ENCODE data around the gene JAZF1.

The JAZF1 gene

DNA sequence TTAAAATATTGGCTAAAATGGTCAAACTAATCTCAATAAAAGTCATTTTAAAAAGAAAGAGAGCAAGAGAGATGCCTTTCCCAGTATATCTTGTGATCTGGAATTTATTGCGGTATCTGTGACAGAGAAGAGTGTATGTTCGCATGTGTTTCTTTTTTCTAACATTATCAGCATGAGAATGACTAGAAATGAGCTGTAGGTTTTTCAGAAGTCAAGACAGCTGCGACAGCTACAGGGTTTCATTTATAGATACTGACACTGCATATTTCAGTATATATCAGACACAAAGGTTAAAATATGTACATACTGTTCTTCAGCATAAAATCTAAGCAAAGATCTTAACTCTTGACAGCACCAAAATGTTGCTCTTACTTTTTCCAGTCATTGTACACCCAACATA, 215.8 kb downstream of the JAZF1 start:
- no peaks in the 10 kb centered on the region for H3K27me3 ChIP-seq (ENCODE audit: control insufficient read depth, insufficient read depth, low read length)
- no peaks in the 10 kb centered on the region for H3K4me1 ChIP-seq
- no peak overlapping the region for H3K9ac ChIP-seq
- H3K36me3 ChIP-seq (ENCODE audit: control insufficient read depth, insufficient read depth, low read length), result no peaks in the 10 kb centered on the region
- no peak overlapping the region for H3K4me3 ChIP-seq (ENCODE audit: low read depth, low read length)
- peaks cover 4% of the 10 kb centered on the region for H3K79me2 ChIP-seq
- no peaks in the 10 kb centered on the region for H3K9me3 ChIP-seq (ENCODE audit: control insufficient read depth, low read length)
- no peak overlapping the region for H2AFZ ChIP-seq
- H3K27ac ChIP-seq, result no peak overlapping the region
- TF ChIP-seq, protein P1, sequence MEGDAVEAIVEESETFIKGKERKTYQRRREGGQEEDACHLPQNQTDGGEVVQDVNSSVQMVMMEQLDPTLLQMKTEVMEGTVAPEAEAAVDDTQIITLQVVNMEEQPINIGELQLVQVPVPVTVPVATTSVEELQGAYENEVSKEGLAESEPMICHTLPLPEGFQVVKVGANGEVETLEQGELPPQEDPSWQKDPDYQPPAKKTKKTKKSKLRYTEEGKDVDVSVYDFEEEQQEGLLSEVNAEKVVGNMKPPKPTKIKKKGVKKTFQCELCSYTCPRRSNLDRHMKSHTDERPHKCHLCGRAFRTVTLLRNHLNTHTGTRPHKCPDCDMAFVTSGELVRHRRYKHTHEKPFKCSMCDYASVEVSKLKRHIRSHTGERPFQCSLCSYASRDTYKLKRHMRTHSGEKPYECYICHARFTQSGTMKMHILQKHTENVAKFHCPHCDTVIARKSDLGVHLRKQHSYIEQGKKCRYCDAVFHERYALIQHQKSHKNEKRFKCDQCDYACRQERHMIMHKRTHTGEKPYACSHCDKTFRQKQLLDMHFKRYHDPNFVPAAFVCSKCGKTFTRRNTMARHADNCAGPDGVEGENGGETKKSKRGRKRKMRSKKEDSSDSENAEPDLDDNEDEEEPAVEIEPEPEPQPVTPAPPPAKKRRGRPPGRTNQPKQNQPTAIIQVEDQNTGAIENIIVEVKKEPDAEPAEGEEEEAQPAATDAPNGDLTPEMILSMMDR (IDR thresholded peaks at IDR 0.05), result no peak
- no peak overlapping the region for H3K4me2 ChIP-seq (ENCODE audit: low read length)

DNA sequence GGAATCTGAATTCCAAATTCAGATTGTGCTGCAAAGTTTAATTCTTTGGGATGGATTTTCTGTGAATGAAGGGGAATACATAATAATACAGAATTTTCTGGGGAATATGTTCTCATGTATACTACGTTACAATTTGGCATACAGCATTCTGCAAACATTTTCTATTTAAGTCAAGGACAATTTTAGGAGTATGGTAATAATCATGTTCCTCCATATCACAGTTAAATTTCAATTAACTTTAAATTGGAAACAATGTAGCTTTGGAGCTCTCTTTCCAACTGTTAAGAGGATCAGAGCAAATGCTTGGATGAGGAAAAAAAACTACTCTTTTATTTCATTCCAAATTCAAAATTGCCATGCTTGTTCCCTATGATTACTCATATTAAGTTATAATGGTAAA, 217.5 kb downstream of the JAZF1 start:
- no peak overlapping the region for H3K4me2 ChIP-seq (ENCODE audit: low read length)
- peaks cover 4% of the 10 kb centered on the region for H3K79me2 ChIP-seq
- no peaks in the 10 kb centered on the region for H3K36me3 ChIP-seq (ENCODE audit: control insufficient read depth, insufficient read depth, low read length)
- H3K9ac ChIP-seq, result no peak overlapping the region
- H3K27me3 ChIP-seq (ENCODE audit: control insufficient read depth, insufficient read depth, low read length), result no peaks in the 10 kb centered on the region
- no peak overlapping the region for H2AFZ ChIP-seq
- no peak overlapping the region for H3K4me3 ChIP-seq (ENCODE audit: low read depth, low read length)
- TF ChIP-seq, protein P1 (IDR thresholded peaks at IDR 0.05), result no peak
- no peaks in the 10 kb centered on the region for H3K4me1 ChIP-seq
- H3K27ac ChIP-seq, result no peak overlapping the region
- no peaks in the 10 kb centered on the region for H3K9me3 ChIP-seq (ENCODE audit: control insufficient read depth, low read length)

DNA sequence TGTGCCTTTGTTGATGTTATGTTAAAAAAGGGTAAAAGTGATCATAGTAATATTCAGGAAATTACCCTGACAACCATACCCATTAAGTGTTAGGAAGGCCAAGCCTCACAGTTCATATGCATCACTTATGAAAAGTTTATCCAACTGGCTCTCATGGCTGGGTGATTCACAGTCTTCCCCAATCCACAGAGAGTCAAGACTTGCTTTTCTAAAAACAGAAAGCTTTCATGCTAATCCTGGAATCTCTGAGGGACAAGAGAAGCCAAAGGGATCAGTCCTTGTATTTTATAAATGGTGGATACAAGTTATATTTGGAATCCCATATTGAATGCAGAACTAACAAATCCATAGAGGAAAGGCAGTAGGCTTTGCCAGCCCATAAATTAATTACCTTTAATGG, 218.3 kb downstream of the JAZF1 start:
- Histone ChIP-seq H3K4me1 (no peaks in the 10 kb centered on the region), H3K27ac (no peak overlapping the region), H3K27me3 (ENCODE audit: control insufficient read depth, insufficient read depth, low read length) (no peaks in the 10 kb centered on the region), H2AFZ (no peak overlapping the region), H3K9me3 (ENCODE audit: control insufficient read depth, low read length) (no peaks in the 10 kb centered on the region), H3K9ac (no peak overlapping the region), H3K4me3 (ENCODE audit: low read depth, low read length) (no peak overlapping the region), H3K36me3 (ENCODE audit: control insufficient read depth, insufficient read depth, low read length) (no peaks in the 10 kb centered on the region), H3K79me2 (peaks cover 4% of the 10 kb centered on the region), H3K4me2 (ENCODE audit: low read length) (no peak overlapping the region)
- TF ChIP-seq, protein P1 (IDR thresholded peaks at IDR 0.05), result no peak

DNA sequence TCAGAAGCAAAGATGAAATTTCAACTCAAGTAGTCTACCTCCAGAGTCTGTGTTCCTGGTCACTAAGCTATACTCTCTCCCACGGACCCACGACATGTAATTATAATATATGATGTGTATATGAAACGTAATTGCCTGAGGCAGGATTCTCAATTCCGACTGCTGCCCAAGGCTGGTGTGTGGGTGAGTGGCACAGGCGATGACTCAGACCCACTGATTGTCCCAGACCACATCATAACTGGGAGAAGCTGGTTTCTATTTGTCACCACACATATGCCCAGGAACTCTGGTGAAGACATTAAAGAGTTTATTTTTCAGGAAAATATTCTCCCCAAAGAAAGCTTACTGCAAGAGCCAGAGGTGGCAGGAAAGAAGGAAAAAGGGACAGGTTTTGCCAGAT, 219.3 kb downstream of the JAZF1 start:
- TF ChIP-seq, protein P1 (IDR thresholded peaks at IDR 0.05), result no peak
- H3K27me3 ChIP-seq (ENCODE audit: control insufficient read depth, insufficient read depth, low read length), result no peaks in the 10 kb centered on the region
- H3K79me2 ChIP-seq, result peaks cover 4% of the 10 kb centered on the region
- H3K36me3 ChIP-seq (ENCODE audit: control insufficient read depth, insufficient read depth, low read length), result no peaks in the 10 kb centered on the region
- H3K4me2 ChIP-seq (ENCODE audit: low read length), result no peak overlapping the region
- H3K4me3 ChIP-seq (ENCODE audit: low read depth, low read length), result no peak overlapping the region
- no peak overlapping the region for H2AFZ ChIP-seq
- no peaks in the 10 kb centered on the region for H3K4me1 ChIP-seq
- no peak overlapping the region for H3K27ac ChIP-seq
- no peaks in the 10 kb centered on the region for H3K9me3 ChIP-seq (ENCODE audit: control insufficient read depth, low read length)
- no peak overlapping the region for H3K9ac ChIP-seq

DNA sequence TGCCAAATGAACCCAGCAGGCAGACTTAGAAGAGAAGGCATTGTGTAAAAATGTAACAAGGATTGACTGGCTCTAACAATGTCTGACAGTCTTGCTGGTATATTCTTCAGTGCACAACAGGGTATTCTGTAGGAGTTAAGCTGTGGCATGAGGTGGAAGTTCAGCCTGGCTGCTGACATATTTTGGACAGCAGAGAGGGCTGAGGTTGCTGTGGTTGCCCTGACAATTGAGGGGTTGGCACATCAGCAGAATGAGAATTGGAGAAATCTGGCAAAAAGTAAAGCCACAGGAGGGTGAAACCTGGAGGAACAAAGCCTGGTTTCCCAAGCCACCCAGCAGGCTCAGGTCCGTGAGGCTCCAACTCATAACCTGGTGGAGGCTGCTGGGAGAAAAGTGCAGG, 220.2 kb downstream of the JAZF1 start:
- TF ChIP-seq, protein P1 (IDR thresholded peaks at IDR 0.05), result no peak
- no peaks in the 10 kb centered on the region for H3K36me3 ChIP-seq (ENCODE audit: control insufficient read depth, insufficient read depth, low read length)
- H3K4me1 ChIP-seq, result no peaks in the 10 kb centered on the region

More for the DNA sequence above, 220.2 kb downstream of the JAZF1 start:
- Histone ChIP-seq H3K27me3 (ENCODE audit: control insufficient read depth, insufficient read depth, low read length) (no peaks in the 10 kb centered on the region), H3K4me3 (ENCODE audit: low read depth, low read length) (no peak overlapping the region), H3K4me2 (ENCODE audit: low read length) (no peak overlapping the region), H3K9me3 (ENCODE audit: control insufficient read depth, low read length) (no peaks in the 10 kb centered on the region), H3K27ac (no peak overlapping the region), H3K9ac (no peak overlapping the region), H3K79me2 (peaks cover 4% of the 10 kb centered on the region), H2AFZ (no peak overlapping the region)

All from parathyroid adenoma (tissue), 2 donors.